CD4-positive, alpha-beta T cell treated with Interleukin-17A for 4 hours (primary cell): ENCODE measurements around the gene FBXL2.

Source experiments
- DNase-seq: peaks from one replicate; pipeline ENCODE4 v3.0.0-alpha.2; 2020; ENCODE audit warnings: mixed read lengths

The FBXL2 gene, protein sequence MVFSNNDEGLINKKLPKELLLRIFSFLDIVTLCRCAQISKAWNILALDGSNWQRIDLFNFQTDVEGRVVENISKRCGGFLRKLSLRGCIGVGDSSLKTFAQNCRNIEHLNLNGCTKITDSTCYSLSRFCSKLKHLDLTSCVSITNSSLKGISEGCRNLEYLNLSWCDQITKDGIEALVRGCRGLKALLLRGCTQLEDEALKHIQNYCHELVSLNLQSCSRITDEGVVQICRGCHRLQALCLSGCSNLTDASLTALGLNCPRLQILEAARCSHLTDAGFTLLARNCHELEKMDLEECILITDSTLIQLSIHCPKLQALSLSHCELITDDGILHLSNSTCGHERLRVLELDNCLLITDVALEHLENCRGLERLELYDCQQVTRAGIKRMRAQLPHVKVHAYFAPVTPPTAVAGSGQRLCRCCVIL

DNA sequence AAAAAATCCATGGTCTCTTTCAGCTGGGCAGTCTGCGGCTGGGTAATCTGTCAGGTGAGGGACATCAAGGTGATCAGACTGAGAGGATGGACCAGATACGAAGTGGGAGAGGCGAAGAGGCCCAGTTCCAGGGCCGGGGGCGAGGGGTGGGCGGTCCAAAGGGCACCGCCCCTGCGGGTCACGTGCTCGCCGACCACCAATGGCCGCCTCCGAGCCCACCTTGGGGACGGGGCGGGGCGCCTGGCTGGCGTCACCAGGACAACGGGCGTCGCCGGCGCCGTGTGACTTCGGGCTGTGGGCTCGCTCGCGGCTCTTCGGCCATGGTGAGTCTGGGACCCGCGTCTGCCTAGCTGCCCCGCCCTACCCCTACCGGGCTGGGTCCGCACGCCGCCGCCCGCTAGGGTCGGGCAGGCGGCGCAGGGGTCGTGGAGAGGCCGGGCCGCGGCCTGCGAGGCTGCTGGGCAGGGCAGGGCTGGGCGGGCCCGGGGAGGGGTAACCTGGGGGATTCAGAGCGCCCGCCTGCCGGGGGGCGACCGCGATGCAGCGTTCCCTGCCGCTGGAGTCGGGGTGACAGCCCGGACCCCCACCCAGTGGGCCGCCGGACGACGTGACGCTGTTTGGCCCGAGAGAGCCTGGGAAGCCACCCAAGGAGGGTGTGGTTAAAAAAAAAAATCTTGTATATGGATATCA lies at the start of gene FBXL2:
Gene FBXL2, plus strand, starts transcription at position 250 of the 690 bp plus-strand sequence. Its CDS starts 71 bp downstream, at position 321.
- peak; percentile 6 for DNase-seq

DNA sequence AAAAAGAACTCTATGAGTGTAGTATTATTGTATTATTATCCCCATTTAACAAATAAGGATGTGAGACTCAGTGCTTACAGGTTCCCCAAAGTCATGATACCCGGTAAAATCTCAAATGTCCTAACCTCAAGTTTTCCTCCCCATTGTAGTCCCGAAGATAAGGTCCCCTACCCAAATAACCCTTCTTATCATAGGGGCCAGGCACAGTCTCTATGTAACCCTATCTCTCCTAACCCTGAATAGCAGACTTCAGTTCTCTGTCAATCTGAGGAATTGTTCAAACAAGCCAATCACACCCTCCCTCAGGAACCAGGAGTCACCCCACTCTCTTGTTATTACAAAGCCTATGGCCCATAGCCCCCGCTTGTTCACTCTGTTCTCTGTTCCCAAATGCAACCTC lies 48.2 kb upstream of the FBXL2 start:
- no peak for DNase-seq

DNA sequence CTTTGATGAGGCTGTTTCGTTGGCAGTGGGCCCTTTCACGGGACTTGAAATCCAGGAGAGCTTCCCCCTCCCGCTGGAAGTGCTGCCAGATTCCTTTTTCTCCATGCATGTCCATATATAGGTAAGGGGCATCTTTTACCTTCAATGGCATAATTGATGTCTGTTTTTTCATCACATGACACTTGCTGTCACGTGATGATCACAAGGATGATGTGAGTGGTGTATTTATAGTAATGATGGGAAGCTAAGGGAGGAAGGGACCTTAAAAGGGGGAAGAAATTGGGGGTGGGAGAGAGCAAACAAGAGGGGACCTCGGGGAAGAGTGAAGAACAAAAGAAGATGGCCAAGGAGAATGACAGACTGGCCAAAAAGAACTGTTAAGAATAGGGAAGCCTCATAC lies 47.3 kb upstream of the FBXL2 start:
- no peak for DNase-seq

DNA sequence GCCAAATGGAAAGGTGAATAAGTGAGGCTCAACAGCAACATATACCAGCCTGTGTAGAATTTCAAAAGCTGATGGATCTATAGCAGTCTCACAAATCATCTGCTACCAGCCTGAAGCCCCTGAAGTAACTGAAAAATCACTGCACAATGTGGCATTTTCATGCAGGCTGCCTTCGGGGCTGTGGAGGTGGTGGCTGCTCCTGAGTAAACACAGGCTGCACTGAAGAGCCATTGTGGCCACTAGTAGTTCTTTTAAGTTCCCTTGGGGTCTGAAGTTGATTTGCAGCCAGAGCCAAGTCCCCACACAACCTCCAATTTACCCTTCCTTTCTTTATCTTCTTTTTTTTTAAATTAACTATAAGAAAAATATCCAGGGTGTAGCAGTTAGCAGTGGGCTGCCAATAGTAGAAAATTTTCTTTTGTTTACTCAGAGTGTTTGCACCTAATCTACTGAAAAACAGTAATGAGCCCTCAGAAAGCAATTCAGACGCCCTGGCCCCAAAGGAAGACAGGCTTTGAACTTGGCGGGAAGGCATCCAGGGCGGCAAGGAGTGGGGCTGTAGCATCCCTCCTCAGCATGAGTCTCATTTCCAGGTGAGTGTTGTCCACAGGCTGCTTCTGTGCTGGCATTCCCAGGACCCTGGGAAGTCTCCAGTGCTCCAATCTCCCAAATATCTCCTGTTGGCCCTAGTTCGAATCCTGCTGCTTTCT lies 45.3 kb upstream of the FBXL2 start:
- DNase-seq: no peak

DNA sequence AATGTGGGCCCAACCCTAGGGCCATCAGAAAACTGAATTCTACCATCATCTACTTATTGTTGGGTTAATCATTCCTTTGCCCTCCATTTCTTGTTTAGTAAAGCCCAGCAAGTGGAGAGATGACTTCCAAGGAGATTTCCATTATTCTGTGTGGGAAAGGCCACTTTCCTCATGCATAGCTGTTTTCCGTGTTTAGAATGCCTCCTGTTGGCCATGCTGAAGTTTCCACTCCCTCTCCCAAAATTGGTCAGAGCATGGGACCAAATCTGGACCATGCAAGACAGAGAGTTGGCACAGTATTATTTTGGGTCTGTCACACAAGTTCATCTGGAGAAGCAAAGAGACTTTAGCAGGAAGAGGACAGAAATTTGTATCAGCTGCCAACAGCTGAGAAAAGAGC lies 43.4 kb upstream of the FBXL2 start:
- no peak for DNase-seq

DNA sequence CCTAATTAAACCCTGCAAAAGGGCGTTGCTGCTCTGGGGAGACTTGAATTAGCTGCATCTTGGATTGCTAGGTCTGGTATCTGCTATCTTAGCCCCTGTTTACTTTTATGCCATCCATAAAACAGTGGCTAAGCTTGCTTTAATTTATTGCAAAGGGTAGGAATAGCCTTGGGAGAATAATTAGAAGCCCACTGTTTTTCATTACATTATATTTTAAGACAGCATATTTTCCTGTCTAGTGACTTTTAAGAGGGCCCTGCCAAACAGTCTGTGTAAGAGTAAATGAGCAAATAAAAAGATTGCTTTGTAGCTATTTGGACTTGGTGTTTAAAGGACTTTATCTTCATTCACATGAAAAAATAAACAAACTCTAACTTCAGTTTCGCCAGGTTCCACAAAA lies 41.2 kb upstream of the FBXL2 start:
- DNase-seq: no peak

DNA sequence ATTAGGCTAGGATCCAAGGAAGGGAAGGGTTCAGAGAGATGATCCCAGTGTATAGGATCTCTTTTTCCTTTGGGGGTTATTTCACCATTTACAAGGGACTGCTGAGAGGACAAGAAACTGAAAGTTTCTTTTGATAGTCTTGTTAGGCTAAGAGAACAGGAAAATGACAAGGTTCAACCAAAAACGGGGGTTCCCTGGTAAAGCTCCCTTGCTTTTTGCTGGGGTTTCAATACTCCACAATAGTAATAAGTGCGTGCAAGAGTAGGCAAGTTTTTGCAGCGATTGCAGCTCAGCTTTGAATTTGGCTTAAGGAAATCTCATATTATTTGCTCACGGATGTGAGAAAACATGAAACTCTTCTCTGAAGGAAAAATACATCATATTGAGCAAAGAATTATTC lies 39.8 kb upstream of the FBXL2 start:
- DNase-seq: no peak

DNA sequence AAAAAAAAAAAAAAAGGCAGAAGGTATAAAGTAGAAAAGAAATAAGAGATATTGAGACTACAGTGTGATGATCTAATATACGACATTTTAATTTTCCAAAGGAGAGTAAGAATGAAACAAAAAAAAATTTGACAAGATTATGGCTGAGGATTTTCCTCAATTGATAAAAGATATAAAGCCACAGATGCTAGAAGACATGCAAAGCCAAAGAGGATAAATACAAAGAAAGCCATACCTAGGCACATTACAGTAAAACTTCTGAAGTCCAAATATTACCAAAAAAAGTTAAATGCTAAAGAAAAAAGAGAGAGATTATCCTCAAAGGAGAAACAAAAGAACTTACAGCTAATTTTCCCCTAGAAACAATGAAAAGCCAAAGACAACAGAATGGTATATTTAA lies 38.3 kb upstream of the FBXL2 start:
- no peak for DNase-seq

DNA sequence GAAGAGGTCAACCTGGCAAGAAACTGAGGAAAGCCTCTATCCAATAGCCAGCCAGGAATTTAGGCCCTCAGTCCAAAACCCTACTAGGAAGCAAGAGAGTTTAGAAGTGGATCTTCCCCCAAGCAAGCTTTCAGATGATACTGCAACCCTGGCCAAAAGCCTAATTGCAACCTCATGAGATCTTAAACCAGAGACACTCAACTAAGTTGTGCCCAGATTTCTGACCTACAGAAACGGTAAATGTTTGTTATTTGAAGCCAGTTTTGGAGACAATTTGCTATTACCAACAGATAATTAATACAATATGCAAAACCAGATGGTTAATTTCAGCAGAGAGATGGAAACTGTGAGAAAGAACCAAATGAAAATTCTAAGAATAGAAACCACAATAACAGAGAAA lies 37.0 kb upstream of the FBXL2 start:
- DNase-seq: no peak

DNA sequence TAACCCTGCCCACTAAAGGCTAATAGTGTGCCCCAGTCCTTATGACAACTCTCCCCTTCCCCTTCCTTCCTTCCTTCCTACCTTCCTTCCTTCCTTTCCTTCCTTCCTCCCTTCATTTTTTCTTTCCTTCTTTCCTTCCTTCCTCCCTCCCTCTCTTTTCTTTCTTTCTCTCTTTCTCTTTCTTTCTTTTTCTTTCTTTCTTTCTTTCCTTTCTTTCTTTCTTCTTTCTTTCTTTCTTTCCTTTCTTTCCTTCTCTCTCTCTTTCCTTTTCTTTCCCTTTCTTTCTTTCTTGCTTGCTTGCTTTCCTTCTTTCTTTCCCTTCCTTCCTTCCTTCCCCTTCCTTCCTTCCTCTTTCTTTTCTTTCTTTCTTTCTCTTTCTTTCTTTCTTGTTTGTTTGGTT lies 30.5 kb upstream of the FBXL2 start:
- DNase-seq: no peak

DNA sequence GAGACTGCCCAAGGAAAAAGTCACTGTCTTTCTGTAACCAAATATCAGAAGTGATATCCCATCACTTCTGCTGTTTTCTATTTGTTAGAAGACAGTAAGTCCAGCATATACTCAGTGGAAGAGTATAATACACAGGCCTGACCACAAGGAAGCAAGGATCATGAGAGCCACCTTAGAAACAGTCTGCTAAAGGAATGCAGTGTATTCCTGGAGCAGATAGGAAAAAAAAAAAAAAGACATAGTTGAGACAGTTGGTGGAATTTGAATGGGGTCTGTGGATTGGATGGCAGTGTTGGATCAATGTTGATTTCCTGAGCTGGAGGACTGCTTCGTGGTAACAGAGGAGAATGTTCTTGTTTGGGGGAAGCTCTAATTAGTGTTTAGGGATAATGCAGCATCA lies 26.5 kb upstream of the FBXL2 start:
- DNase-seq: no peak

DNA sequence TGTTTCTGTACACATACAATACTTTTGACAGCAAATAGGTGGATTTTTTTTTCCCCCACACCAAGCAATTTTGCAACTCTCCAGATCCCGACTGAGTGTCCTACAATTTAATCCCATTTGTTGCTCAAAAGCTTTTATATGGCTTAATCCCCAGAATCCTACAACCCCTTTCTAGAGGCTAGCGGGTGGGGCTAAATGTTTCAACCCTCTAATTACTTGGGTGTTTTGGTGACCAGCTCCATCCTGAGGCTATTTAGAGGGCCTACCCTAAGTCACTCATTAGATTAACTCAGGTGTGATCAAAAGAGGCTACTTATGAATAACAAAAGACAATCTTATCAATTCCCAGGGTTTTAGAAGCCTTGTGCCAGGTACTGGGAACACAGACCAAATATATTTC lies 21.0 kb upstream of the FBXL2 start:
- DNase-seq: no peak

DNA sequence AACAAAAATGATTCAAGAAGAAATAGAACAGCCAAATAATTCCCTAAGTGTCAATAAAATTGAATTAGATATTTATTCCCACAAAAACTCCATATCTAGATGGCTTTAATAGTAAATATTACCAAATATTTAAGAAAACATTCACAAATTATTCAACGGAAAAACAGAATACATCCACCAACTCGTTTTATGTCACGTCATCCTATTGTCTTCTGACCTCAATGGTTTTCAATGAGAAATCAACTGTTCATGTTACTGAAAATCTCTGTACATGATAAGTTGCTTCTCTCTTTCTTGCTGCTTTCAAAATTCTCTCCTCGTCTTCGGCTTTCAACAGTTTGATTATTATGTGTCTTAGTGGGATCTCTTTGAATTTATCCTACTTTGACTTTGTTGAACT lies 17.1 kb upstream of the FBXL2 start:
- no peak for DNase-seq

DNA sequence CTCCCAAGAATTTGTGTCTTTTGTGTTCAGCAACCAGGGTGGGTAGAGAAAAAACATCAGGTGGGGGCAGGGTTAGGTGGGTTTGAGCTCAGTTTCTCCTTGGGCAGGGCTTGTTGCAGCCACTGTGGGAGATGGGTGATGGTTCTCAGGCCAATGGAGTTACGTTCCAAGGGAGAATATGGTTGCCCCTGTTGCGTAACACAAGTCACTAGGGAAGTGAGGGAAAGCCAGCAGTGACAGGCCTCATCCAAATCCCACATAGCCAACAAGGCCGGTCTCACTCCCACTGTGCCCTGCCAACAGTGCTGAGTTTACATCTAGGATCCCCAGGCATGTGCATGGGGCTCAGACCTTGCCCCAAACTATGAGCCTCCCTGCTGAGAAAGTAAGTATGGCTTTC lies 7.9 kb upstream of the FBXL2 start:
- DNase-seq: no peak

DNA sequence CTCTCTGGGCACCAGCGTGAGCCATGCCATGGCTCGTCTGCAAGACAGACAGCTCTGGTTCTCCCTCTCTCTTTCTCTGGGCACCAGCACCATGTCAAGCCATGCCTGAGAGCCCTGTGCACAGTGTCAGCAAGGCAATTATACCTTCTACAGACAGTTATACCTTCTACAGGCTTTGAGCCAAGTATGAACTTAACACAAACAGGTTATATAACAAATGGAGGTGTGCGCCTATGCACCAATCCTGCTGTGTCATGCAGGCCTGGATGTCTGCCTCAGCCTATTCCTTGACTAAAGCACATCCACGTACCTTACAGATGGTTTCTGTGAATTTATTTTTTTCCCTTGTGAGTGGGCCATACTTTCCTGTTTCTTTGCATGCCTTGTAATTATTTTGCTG lies 5.9 kb upstream of the FBXL2 start:
- no peak for DNase-seq

DNA sequence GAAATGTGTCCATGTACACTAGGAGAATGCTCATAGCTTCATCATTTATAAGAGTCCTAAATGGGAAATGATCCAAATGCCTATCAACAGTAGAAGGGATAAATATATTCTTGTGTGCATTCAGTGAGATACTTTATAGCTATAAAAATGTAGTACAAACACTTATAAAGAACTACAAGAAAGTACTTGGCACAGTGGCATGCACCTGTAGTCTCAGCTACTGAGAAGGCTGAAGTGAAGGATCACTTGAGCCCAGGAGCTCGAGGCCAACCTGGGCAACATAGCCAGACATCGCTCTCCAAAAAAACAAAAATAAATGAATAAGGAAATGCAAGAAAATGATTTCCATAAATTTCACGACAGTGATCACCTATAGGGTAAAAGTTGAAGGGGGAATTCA lies 3.6 kb upstream of the FBXL2 start:
- DNase-seq: no peak

DNA sequence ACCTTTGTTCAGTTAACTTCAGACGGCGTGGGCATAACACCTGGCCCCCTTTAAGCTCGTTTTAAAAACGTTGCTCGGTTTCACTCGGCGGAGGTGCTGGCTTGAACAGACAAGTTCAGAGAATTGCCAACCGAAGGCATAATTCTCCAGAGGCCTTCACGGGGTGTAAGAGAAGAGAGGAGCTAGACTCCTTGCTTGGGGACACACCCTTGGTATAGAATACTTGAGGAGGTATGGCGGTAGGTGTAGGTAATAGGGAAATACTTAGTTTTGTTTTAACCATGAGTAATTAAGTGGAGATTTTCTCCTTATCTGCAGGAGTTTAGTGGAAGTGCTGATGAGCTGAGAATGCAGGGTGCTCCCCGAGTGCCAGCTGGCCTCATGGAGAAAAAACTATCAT lies 921 bp downstream of the FBXL2 start:
- DNase-seq: no peak

DNA sequence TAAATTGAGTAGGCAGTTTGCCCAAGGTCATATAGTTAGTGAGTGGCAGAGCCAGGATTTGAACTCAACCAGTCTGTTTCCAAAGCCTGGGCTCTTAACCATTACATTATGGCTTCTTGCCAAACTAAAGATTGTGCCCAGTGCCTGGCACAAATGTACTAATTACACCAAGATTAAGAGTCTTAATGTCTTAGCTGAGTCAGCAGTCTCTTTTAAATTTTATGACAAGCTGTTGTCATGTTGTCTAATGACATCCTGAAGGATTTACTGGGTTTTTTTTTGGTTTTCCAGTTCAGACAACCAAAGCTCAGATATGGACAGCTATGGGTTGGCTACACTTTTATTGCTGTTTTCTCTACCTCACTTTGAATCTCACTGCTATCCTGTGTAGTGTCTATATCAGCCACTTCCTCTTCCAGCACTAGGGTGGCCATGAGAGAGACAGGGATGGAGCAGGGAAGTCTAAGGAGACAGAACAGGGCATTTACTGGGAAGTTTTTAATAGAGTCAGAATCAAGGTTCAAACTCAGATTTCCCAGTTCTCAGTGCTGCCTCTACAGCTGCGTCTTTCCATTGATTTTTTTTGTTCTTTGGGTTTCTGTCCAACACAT lies 10.5 kb downstream of the FBXL2 start:
- DNase-seq: no peak

DNA sequence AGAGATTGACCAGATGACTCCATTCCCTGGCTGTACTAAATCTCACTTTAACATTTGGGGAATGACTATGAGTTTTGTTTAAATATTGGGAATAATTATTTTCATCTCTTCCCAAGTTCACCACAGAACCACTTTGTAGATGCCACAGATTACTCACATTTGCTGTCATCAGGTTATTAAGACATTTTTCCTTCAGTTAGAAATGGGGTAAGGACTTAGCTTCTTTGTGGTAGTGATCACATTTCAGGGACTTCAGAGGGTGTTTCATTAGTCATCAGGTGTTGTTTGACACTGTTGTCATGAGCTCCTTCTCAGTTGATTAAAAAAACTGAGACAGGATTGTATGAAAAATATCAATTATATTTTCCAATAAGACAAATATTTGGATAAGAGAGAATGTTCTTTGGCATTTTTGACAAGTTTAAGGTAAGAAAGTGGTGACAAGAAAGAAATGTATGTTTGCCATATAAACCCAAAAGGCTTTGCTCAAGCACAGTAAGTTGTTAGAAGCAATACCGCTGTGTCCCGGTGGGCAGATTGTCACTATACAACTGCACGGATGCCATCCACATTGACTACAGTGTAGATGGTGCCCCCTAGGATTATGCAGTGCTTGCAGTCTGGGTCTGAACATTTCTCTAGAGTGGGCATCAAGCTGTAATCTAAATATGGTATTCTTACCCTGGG lies 22.3 kb downstream of the FBXL2 start:
- no peak for DNase-seq

DNA sequence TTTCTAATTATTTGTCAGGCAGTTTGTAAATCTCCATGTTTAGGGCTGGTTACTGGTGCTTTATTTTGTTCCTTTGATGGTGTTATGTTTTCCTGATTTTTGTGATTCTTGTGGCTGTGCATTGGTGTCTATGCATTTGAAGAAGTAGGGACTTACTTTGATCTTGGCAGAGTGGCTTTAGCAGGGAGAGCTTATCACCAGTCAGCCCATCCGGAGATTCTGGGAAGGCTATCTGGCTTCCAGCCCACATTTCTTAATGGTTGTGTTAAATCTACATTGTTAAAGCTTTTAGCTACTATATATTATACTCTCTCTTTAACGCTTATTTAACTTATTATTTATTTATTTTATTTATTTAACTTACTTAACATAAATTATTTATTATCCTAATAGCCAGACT lies 35.1 kb downstream of the FBXL2 start:
- no peak for DNase-seq

DNA sequence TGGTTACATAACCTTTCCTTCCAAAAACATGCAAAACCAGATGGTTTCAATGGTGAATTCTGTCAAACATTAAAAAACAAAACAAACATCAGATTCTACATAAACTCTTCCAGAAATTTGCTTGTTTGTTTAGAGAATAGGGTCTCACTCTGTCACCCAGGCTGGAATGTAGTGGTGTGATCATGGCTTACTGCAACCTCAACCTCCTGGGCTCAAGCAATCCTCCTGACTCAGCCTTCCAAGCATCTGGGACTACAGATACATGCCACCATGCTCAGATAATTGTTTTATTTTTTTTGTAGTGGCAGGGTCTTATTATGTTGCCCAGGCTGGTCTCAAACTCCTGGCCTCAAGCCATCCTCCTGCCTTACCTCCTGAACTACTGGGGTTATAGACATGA lies 36.1 kb downstream of the FBXL2 start:
- DNase-seq: no peak

DNA sequence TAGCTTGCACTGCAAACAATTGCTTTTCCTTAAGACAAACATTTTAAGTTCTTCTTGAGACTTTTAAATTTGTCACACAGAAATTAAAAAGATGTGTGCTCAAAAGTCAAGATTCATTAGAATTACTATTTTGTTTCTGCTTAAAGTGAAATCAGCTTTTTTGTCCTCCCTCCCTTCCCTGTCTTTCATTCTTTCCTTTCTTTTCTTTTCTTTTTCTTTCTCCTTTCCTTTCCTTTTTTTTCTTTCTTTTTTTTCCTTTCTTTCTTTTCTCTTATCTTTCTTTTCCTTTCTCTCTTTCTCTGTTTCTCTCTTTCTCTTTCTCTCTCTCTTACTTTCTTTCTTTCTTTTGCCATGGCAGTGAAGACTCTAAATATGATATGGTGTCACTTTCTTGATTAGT lies 37.8 kb downstream of the FBXL2 start:
- DNase-seq: no peak

DNA sequence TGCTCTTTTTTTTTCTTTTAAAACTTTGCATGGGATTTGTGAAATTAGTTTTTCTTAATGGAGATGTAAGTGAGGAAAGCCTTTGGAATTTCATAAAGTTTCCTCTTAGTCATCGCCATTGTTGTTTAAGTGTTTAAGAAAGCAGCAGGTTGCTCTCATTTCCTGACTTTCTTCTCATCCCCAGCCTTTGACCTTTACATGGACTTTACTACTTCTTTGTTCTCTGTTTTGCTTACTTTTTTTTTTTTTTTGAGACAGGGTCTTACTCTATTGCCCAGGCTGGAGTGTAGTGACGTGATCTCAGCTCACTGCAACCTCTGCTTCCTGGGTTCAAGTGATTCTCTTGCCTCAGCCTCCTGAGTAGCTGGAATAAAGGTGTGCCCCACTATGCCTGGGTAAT lies 38.6 kb downstream of the FBXL2 start:
- no peak for DNase-seq
